Liver (tissue), 3 donors: Measurements from ENCODE around the gene HOXB8.

Experiments
- TAF1 ChIP-seq: conservative IDR thresholded peaks from 2 replicates; pipeline ENCODE4 v1.6.1; 2016; ENCODE audit warnings: antibody characterized with exemption, mild to moderate bottlenecking
- TF ChIP-seq, protein P1 (sequence below): fragments of 150-350 bp; IDR thresholded peaks from 2 replicates; pipeline ENCODE4 v1.5.1; 2017; ENCODE audit warnings: improper control_type of control experiment, low read depth, low read length; ENCODE audit not compliant: missing input control
- donor health status: healthy.
- donor health status: healthy.

DNA sequence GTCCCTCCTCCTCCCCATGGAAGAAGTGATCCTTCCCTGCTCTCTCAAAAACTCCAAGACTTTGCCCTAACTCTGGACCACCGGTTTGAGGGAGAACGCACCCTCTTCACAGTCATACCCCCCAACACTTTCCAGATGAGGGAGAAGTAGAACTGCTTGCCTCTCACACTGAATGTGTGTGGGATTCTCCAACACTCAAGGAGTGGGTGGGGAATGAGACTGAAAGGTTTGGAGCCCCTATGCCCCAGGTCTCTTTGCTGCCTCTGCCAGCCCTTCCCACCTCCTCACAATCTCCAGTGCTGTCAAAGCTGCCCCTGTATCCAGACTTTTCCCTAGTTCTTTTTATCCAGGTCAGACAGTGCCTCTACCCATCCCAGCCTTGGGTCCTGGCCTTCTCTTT, 48.4 kb downstream of the HOXB8 start:
- no peak for TF ChIP-seq TAF1
- TF ChIP-seq, protein P1, sequence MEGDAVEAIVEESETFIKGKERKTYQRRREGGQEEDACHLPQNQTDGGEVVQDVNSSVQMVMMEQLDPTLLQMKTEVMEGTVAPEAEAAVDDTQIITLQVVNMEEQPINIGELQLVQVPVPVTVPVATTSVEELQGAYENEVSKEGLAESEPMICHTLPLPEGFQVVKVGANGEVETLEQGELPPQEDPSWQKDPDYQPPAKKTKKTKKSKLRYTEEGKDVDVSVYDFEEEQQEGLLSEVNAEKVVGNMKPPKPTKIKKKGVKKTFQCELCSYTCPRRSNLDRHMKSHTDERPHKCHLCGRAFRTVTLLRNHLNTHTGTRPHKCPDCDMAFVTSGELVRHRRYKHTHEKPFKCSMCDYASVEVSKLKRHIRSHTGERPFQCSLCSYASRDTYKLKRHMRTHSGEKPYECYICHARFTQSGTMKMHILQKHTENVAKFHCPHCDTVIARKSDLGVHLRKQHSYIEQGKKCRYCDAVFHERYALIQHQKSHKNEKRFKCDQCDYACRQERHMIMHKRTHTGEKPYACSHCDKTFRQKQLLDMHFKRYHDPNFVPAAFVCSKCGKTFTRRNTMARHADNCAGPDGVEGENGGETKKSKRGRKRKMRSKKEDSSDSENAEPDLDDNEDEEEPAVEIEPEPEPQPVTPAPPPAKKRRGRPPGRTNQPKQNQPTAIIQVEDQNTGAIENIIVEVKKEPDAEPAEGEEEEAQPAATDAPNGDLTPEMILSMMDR, result no peak
